Measurements from ENCODE around the gene PPFIA3. TPM values are rescaled to one million over a fixed set of nuclear protein-coding genes. Genes with fewer than 3 reads are reported as not detected.

Gene PPFIA3
- total RNA-seq, 1 experiment from 2014 or later, result 19.1 TPM

DNA sequence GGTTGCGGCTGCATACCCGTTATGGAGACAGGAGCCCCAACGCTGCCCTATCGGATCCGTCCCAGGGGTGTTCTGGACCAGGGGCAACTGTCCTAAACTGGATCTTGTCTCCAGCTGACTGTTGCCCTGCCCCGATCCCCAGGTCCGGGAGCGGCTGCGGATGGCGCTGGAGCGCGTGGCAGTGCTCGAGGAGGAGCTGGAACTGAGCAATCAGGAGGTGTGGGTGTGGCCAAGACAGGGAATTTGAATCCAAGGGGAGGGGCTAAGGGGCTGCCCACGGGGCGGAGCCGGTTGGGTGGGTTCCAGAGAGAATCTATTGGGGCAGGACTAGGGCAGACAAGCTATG is 9.9 kb downstream of the PPFIA3 start:
- H3K79me1 ChIP-seq (ENCODE audit: insufficient read depth, low read depth, low read length, poor library complexity, severe bottlenecking), result no peaks in the 10 kb centered on the region
- peaks cover 4% of the 10 kb centered on the region; the same call in 1 of the 2 replicates for H3K4me1 ChIP-seq (ENCODE audit: insufficient read depth, low read length)
- H3K27me3 ChIP-seq (ENCODE audit: insufficient read depth, low read length), result no peaks in the 10 kb centered on the region
- no peak overlapping the region for H3K27ac ChIP-seq (ENCODE audit: insufficient read length, low read depth, low read length)
- no peaks in the 10 kb centered on the region for H4K20me1 ChIP-seq (ENCODE audit: control insufficient read depth, insufficient read depth, insufficient read length)
- H3K56ac ChIP-seq (ENCODE audit: insufficient read length, low read depth, low read length), result no peak overlapping the region
- DNase-seq, result peak; percentile 92
- no peak overlapping the region for H2BK20ac ChIP-seq (ENCODE audit: low read depth, low read length, poor library complexity, severe bottlenecking)
- Mint-ChIP-seq H3K9me3 (no peaks in the 10 kb centered on the region), H3K4me3 (peak overlapping the region; percentile 69 to 92), H3K36me3 (ENCODE audit: insufficient read depth in 1 of 3, low read depth in 3 of 3) (peaks cover 14 to 23% (median 20%) of the 10 kb centered on the region in 3 experiments; a peak in 6 of 7 replicates), H3K4me1 (peaks cover 24 to 45% of the 10 kb centered on the region in 2 experiments), H3K27me3 (ENCODE audit: low read depth) (peaks cover 3% of the 10 kb centered on the region; the same call in 1 of the 2 replicates), H3K27ac (peak overlapping the region in 1 of 3 experiments; percentile 85; a peak in 3 of 7 replicates)
- no peak overlapping the region for H4K8ac ChIP-seq (replicated peaks; ENCODE audit: insufficient read length, low read depth, low read length)
- H4K5ac ChIP-seq (ENCODE audit: insufficient read length, low read depth, low read length), result no peak overlapping the region
- H2AFZ ChIP-seq (ENCODE audit: low read length), result no peak overlapping the region
- no peak overlapping the region for H3K9ac ChIP-seq (ENCODE audit: extremely low read depth, insufficient read length, low read length)
- H3K79me2 ChIP-seq (ENCODE audit: insufficient read depth, low read length), result no peaks in the 10 kb centered on the region
- no peak overlapping the region for H2AK5ac ChIP-seq (ENCODE audit: insufficient read length, low read length)
- H4K91ac ChIP-seq (ENCODE audit: insufficient read length, low read depth, low read length), result no peak overlapping the region
- WGBS (ENCODE audit: extremely low coverage, insufficient read length, low lambda C conversion rate), result no CpG with 5 or more reads among the region's 16 CpGs
- no peak overlapping the region for H2BK15ac ChIP-seq (ENCODE audit: low read depth, low read length)
- H3K4ac ChIP-seq (ENCODE audit: low read depth, low read length), result no peak overlapping the region
- H3K23ac ChIP-seq (ENCODE audit: insufficient read length, low read depth, low read length), result no peak overlapping the region
- H3K9me3 ChIP-seq (ENCODE audit: control insufficient read depth, low read depth, low read length), result no peaks in the 10 kb centered on the region
- peak overlapping the region; percentile 67 for H3K4me2 ChIP-seq (ENCODE audit: insufficient read depth, insufficient read length, low read length)
- no peak overlapping the region for H2BK5ac ChIP-seq (ENCODE audit: insufficient read length, low read length)
- no peak overlapping the region for H3T11ph ChIP-seq (ENCODE audit: low read length)
- no peak overlapping the region for H3K14ac ChIP-seq (ENCODE audit: insufficient read depth, low read length)
- no peak overlapping the region for H3K18ac ChIP-seq (ENCODE audit: insufficient read length, low read depth, low read length)
- TF ChIP-seq CTCF (conservative IDR thresholded peaks at IDR 0.05), result no peak
- H3K23me2 ChIP-seq (ENCODE audit: insufficient read length, low read depth, low read length, poor library complexity, severe bottlenecking), result peaks cover 11% of the 10 kb centered on the region
- H2BK12ac ChIP-seq (ENCODE audit: insufficient read length, low read depth, low read length), result no peak overlapping the region
- H2BK120ac ChIP-seq (ENCODE audit: low read depth, low read length, poor library complexity, severe bottlenecking), result no peak overlapping the region
